CD4-positive, alpha-beta T cell treated with Interleukin-12 subunit alpha and Interleukin-12 subunit beta, for 1 hour (primary cell): Measurements from ENCODE around the gene PKLR.
"Not testable (repeated sequence)": the region's sequence is repeated elsewhere in the genome, so short reads cannot be mapped to it uniquely, and the experiment has no call there.

ENCODE experiments used
- DNase-seq: peaks from one replicate; pipeline ENCODE4 v3.0.0-alpha.2; 2020

Gene PKLR

DNA sequence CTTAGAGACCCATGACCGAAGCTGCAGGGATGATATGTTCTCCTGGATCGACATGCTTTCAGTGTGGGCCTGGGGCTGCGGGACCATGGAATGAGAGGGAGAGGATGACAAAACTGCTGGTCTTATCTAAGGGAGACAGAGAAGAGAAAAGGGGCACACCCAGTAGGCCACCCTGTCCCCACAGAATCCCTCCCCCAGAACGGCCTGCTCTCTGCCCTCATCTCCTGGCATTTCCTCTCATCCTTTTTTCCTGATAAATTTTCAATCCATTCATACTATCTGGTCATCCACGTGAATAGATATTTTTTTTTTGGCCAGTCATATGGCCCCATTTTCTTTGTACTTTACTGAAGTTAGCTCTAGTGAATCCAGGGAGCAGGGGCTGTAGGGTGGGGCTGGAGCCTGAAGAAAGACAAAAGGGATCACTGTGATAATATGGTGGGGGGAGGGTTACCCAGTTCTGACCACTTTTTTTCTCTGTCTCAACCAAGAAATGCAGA, at the start of gene PKLR:
TSS of gene PKLR (minus strand) at position 97 of the 500 bp plus-strand sequence. CDS start at position 54, 43 bp downstream.
- DNase-seq = no peak

DNA sequence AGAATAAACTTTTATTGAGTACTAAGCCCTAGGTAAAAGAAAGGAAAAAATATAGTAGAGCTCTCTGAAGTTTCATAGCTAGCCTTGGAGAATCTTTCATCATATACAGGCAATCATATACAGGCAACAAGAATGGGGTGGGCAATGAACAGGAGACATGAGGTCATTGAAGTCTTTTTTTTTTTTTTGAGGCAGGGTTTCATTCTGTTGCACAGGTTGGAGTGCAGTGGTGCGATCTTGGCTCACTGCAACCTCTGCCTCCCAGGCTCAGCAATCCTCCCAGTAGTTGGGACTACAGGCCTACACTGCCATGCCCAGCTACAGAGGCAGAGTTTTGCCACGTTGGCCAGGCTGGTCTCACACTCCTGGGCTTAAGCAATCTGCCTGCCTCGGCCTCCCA, 41.6 kb upstream of the PKLR start:
- DNase-seq = no peak

GRCh38 chr1:155339515-155340097, 38.4 kb upstream of the PKLR start:
- no peak for DNase-seq

DNA sequence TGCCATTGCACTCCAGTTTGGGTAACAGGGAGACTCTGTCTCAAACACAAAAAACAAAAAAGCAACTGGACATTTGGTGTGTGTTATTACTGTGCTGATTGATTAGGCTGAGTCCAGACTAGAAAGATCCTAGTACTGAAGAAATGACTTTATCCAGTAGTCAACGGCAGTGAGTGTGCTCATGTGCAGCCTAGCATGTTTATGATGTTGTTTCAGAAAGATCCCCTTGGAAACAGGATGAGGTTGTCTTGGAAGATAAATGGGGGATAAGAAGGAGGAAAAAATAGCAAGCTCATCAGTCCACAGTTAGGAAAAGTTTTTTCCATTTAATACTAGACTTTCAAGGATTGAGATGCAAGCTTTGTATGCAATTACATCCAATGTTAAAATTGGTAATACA, 33.7 kb upstream of the PKLR start:
- DNase-seq = no peak

- DNase-seq = no peak
These were observed 28.9 kb upstream of the PKLR start for GRCh38 chr1:155329980-155330598.

DNA sequence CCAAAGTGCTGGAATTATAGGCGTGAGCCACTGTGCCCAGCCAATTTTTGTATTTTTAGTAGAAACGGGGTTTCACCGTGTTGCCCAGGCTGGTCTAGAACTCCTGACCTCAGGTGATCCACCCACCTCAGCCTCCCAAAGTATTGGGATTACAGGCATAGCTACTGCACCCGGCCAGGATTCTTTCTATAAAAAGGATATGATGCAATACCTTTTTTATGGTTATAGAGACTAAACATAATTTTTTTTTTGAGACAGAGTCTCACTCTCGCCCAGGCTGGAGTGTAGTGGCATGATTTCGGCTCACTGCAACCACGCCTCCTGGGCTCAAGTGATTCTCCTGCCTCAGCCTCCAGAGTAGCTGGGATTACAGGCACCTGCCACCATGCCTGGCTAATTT, 27.6 kb upstream of the PKLR start:
- DNase-seq = not testable (repeated sequence)

- no peak for DNase-seq
These were observed 26.7 kb upstream of the PKLR start for GRCh38 chr1:155327981-155328380.

DNA sequence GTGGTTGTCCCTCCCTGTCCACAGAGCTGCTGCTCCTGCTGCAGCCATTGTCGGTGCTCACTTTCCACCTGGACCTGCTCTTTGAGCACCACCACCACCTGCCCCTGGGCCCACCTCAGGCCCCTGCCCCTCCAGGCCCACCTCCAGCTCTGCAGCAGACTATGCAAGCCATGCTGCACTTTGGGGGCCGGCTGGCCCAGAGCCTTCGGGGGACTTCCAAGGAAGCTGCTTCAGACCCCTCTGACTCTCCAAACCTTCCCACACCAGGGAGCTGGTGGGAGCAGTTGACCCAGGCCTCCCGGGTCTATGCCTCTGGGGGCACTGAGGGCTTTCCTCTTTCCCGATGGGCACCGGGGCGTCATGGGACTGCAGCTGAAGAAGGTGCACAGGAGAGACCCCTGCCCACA, 25.4 kb upstream of the PKLR start:
- DNase-seq = no peak

DNA sequence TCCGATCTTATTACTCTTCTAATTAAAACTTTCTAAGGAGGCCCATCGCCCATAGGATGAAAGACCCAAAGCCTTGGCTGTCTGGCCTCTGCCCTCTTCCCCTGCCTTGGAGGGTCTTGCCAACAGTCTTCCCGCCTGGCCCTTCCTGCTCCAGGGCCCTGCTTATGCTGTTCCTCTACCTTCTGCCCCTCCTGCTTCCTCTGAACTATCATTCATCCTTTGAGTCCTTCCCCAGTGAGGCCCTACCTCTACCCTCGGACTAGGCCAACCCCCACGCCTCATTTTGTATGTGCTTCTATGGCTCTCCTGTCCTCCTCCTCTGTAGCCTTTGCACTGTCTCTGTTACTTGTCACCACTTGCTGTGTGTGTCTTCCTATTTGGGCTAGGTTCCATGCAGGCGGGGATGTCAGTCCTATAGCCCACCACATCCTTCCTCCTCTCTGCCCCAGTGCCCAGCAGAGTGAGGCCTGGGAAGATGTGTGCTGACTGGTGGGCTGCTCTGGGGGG, 24.8 kb upstream of the PKLR start:
- DNase-seq = no peak

DNA sequence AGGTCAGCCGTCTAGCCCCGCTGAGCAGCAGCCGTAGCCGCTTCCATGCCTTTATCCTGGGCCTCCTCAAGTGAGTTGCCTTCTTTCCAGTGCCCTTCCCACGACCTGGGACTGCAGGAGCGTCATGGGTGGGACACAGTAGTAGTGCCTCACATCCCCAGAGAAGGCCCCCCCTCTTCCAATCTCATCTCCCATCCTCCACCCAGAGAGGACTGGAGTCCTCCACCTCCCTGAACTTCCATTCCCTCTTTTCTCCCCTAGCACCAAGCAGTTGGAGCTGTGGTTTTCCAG, 24.3 kb upstream of the PKLR start:
- no peak for DNase-seq

GRCh38 chr1:155324717-155325602, 23.7 kb upstream of the PKLR start:
- no peak for DNase-seq

DNA sequence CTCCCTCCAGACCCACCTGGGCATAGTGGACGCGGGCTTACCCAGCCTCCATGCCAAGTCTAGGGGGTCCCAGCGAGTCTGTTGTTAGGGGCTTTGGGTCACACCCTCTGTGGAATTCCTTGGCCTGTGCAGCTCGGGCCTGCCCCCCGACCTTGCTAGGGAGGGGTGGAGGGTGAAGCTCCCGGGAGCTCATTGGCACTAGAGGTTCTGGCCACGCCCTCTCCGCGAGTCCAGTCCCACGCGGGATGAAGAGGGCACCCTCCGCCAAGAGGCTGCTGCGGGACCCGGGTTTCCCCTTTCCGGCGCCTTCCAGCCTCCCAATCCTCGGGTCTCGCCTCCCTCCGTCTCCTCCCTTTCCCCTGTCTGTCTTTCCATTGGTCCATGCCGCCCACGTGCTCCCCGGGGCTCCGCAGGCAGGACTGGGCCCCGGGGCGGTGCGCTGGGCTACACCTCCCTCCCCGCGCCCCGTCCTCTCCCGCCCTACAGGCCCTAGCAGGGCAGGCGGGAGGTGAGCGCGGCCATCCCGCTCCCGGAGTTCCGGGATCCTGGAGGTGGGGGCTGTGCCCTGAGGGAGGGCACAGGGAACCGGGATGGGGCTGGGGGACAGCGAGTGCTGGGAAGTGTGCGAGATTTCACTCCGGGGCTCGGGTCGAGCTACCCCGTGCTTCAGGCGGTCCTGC, 22.9 kb upstream of the PKLR start:
- peak; percentile 91 for DNase-seq

DNA sequence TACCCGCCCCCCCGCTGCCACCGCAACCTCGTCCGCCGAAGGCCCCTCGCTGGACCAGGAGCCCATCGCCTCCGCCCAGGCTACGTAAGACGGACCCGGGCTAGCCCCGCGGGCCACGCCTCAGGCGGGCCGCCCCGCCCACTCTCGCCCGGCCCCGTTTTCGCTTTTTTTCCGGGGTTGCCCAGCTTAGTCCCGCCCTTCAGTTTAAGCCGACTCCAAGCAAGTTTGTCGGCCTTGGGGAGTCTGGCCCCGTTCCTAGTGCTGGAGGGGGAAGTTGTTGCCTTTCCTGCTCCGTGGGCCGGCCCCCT, 22.4 kb upstream of the PKLR start:
- DNase-seq = peak; percentile 87

DNA sequence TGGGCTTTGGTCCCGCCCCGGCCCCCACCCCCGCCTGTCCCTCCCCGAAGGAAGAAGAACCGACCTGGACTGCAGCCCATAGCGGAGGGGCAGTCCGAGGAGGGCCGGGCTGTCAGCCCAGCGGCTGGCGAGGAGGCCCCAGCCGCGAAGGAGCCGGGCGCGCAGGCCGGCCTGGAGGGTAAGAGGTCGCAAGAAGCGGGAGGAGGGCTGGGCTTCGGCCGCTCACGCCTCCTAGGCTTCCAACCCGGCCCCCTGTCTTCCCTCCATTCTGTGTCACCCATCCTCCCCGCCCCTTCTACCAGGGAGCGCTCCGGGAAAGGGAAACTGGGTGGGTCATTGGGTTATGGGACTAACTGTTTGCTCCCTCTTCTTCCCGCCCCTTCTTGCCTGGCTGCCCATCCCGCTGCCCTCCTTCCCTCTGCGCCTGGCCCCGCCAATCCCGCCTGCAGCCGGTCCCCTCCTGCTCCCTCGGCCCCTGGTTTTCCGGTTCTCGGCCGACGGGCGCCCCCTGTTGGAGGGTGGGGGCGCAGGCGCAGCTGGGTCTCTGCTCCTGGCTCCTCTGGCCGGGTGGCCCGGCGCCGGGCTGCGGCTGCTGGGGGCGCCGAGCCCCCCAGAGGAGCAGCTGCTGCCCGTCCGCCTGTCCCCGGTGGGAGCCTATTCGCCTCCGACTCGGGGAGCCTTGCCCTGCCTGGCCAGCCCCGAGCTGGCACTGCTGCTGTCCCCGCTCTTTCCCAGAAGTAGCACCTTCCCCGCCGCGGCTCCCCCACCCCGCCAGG, 21.9 kb upstream of the PKLR start:
- peak; percentile 83 for DNase-seq

GRCh38 chr1:155322571-155322952, 21.3 kb upstream of the PKLR start:
- DNase-seq = no peak

GRCh38 chr1:155321639-155322503, 20.6 kb upstream of the PKLR start:
- DNase-seq = no peak

DNA sequence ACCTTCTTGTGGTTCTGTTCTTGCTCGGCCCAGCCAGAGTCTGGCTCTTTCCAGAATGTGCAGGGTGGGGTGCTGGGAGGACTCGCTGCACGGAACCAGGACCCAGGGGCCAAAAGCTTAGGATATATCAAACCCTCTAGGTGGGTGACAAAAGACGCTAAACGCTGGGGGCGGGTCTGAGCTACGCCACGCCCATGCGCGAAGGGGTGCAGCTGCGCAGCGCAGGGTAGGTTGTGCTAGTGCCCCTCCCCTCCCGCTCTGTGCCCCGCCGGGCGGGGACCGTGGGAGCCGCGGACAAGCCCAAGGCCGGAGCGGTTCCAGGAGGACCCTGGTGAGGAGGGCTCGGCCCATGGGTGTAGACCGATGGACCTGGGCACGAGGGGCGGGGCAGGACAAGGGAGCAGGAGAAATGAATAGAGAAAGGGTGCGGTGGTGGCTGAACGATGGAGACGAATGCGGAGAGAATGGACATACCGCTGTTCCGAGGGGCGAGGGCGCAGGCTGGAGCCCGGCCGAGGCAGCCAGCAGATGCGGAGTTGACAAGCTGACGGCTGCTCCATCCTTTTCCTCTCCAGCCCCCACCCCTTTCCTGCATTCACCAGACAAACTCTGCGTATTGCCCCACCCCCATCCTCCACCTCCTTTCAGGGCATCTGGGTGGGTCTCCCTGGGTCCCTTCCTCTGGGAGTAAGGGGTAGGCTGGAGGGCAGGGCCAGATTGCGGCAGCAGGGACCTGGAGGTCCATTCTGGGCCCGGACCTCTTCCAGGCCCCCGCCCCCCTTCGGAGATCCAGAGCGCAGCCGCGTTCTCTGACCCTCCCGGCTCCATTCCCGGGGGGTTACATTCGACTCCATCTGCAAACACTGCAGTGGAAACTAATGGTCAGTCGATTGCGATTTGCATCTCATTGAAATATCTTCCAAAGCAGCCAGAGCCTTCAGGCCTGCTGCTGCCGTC, 19.7 kb upstream of the PKLR start, which contains the start of gene RUSC1:
TSS of gene RUSC1 (plus strand) at position 234 of the 957 bp plus-strand sequence. CDS start 880 bp downstream, outside the sequence.
- DNase-seq = peak; percentile 73

DNA sequence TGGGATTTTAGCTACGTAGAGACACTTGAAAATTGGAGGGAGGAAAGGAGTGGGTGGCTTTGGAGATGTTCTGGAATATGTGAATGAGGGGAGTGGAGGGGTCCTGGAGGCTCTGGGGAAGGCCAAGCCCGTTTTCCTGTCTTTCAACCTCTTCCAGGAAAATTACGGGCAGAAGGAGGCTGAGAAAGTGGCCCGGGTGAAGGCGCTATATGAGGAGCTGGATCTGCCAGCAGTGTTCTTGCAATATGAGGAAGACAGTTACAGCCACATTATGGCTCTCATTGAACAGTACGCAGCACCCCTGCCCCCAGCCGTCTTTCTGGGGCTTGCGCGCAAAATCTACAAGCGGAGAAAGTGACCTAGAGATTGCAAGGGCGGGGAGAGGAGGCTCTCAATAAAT, 19.0 kb upstream of the PKLR start:
- no peak for DNase-seq

- DNase-seq = no peak
These were observed 18.3 kb upstream of the PKLR start for GRCh38 chr1:155319536-155319935.

DNA sequence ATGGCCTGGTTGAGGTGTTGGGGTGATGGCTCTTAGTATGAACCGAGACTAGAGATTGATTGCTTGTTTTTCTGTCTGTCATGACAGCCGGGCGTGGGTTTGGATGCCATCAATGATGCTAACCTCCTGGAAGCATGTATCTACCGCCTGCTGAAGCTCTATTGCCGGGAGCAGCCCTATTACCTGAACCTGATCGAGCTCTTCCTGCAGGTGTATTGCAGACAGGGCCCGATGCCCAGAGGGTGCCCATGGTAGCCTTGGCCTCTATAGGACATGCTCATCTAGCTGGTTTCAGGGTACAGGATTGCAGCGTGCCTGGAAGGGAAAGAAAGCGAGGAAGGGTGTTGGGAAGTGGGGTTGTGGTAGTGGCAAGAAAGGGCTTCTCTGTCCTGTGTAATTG, 16.8 kb upstream of the PKLR start:
- DNase-seq = no peak
